ENCODE data around the gene SEMA4F.

DNA sequence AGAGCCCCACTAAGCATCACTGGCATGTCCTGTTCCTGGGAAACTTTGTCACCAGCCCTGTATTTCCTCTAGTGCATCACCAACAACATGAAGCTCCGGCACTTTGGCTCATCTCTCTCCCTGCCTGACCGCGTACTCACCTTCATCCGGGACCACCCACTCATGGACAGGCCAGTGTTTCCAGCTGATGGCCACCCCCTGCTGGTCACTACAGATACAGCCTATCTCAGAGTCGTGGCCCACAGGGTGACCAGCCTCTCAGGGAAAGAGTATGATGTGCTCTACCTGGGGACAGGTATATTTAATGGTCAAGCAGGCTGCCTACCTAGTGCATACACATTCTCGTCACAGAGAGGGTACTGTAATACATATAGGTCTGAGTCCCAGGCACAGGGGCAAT is 21.0 kb downstream of the SEMA4F start:
- TF ChIP-seq EZH2 (IDR thresholded peaks at IDR 0.05; ENCODE audit: insufficient read depth, poor library complexity, severe bottlenecking) (no peak), EZH2phosphoT487 (IDR thresholded peaks at IDR 0.05; ENCODE audit: insufficient read depth, low read depth) (no peak)
